ENCODE data around the gene FGFRL1.
"Not testable (repeated sequence)": the region's sequence is repeated elsewhere in the genome, so short reads cannot be mapped to it uniquely, and the experiment has no call there.

FGFRL1 gene

DNA sequence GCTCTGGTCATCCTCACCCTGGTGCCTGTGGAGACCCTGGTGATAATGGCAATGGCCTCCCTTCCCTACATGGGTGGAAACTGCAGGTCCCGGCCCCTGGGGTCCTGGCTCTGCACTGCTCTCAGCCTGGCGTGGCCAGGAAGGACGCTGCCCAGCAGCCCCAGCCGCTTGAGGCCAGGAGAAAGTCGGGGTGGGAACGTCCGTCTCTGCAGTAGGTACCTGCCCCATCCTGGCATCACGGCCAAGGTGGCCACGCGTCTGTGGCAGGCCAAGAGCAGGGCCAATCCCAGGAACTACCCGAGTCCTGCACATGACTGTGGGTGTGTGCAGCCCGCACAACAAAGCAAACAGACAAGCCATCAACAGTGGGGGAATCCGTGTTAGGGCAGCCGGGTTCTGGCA lies 33.8 kb downstream of the FGFRL1 start:
- TF ChIP-seq POLR2AphosphoS5 (IDR thresholded peaks at IDR 0.05; ENCODE audit: low read depth), result no peak
- TF ChIP-seq, protein P1, sequence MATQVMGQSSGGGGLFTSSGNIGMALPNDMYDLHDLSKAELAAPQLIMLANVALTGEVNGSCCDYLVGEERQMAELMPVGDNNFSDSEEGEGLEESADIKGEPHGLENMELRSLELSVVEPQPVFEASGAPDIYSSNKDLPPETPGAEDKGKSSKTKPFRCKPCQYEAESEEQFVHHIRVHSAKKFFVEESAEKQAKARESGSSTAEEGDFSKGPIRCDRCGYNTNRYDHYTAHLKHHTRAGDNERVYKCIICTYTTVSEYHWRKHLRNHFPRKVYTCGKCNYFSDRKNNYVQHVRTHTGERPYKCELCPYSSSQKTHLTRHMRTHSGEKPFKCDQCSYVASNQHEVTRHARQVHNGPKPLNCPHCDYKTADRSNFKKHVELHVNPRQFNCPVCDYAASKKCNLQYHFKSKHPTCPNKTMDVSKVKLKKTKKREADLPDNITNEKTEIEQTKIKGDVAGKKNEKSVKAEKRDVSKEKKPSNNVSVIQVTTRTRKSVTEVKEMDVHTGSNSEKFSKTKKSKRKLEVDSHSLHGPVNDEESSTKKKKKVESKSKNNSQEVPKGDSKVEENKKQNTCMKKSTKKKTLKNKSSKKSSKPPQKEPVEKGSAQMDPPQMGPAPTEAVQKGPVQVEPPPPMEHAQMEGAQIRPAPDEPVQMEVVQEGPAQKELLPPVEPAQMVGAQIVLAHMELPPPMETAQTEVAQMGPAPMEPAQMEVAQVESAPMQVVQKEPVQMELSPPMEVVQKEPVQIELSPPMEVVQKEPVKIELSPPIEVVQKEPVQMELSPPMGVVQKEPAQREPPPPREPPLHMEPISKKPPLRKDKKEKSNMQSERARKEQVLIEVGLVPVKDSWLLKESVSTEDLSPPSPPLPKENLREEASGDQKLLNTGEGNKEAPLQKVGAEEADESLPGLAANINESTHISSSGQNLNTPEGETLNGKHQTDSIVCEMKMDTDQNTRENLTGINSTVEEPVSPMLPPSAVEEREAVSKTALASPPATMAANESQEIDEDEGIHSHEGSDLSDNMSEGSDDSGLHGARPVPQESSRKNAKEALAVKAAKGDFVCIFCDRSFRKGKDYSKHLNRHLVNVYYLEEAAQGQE (IDR thresholded peaks at IDR 0.05; ENCODE audit: insufficient replicate concordance, low read depth), result no peak
- TF ChIP-seq, protein P2, sequence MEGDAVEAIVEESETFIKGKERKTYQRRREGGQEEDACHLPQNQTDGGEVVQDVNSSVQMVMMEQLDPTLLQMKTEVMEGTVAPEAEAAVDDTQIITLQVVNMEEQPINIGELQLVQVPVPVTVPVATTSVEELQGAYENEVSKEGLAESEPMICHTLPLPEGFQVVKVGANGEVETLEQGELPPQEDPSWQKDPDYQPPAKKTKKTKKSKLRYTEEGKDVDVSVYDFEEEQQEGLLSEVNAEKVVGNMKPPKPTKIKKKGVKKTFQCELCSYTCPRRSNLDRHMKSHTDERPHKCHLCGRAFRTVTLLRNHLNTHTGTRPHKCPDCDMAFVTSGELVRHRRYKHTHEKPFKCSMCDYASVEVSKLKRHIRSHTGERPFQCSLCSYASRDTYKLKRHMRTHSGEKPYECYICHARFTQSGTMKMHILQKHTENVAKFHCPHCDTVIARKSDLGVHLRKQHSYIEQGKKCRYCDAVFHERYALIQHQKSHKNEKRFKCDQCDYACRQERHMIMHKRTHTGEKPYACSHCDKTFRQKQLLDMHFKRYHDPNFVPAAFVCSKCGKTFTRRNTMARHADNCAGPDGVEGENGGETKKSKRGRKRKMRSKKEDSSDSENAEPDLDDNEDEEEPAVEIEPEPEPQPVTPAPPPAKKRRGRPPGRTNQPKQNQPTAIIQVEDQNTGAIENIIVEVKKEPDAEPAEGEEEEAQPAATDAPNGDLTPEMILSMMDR (IDR thresholded peaks at IDR 0.05; ENCODE audit: insufficient read depth, low read length), result no peak
- no peak for TF ChIP-seq SPI1 (IDR thresholded peaks at IDR 0.05; ENCODE audit: borderline replicate concordance, low read depth)
- TF ChIP-seq GABPA (IDR thresholded peaks at IDR 0.05; ENCODE audit: low read depth), result no peak
- peaks cover 12% of the 10 kb centered on the region for H3K27me3 ChIP-seq (ENCODE audit: insufficient read depth, poor library complexity, severe bottlenecking)
- no peak overlapping the region for H3K4me3 ChIP-seq (replicated peaks; ENCODE audit: insufficient read depth, low read length)
- H3K27ac ChIP-seq (replicated peaks), result no peak overlapping the region
- no peak for DNase-seq (ENCODE audit: low read depth in 1 of 2, low spot score in 1 of 2)

DNA sequence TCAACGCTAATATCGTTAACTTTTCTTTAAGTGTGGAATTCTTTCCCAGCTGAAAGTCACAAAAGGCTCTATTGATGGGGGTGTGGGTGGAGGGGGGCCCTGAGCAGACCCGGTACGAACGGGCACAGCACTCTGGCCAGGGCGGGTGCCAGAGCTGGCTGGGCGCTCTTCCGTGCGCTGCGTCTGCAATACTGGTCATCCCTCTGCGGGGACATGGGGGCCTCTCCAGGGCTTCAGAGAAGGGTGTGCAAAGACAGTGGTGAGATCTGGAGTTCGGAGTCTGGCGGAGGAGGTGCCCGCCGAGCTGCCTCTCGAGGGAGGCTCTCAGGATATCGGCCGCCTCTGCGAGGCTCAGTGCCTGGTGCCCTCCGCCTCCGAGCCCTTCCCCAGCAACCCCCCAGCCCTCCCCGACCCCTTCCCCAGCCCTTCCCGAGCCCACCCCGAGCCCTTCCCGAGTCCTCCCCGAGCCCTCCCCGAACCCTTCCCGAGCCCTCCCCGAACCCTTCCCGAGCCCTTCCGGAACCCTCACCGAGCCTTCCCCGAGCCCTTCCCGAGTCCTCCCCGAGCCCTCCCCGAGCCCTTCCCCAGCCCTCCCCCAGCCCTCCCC lies 34.3 kb downstream of the FGFRL1 start:
- no peak overlapping the region for H3K4me3 ChIP-seq (replicated peaks; ENCODE audit: insufficient read depth, low read length)
- DNase-seq (ENCODE audit: low read depth in 1 of 2, low spot score in 1 of 2), result no peak
- no peak overlapping the region for H3K27ac ChIP-seq (replicated peaks)
- peaks cover 12% of the 10 kb centered on the region for H3K27me3 ChIP-seq (ENCODE audit: insufficient read depth, poor library complexity, severe bottlenecking)
- TF ChIP-seq POLR2AphosphoS5 (IDR thresholded peaks at IDR 0.05; ENCODE audit: low read depth) (no peak), GABPA (IDR thresholded peaks at IDR 0.05; ENCODE audit: low read depth) (no peak), SPI1 (IDR thresholded peaks at IDR 0.05; ENCODE audit: borderline replicate concordance, low read depth) (no peak)
- TF ChIP-seq, protein P2 (IDR thresholded peaks at IDR 0.05; ENCODE audit: insufficient read depth, low read length), result no peak
- TF ChIP-seq, protein P1 (IDR thresholded peaks at IDR 0.05; ENCODE audit: insufficient replicate concordance, low read depth), result no peak

DNA sequence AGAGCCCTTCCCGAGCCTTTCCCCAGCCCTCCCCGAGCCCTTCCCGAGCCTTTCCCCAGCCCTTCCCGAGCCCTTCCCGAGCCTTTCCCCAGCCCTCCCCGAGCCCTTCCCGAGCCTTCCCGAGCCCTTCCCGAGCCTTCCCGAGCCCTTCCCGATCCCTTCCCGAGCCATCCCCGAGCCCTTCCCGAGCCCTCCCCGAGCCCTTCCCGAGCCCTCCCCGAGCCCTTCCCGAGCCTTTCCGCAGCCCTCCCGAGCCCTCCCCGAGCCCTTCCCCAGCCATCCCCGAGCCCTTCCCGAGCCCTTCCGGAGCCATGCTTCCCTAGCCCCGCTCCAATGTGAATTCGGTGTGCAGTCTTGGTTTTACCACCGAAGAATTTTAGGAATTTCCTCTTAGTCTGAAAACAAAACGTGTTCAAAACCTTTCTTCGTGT lies 35.2 kb downstream of the FGFRL1 start:
- DNase-seq (ENCODE audit: low read depth in 1 of 2, low spot score in 1 of 2); H3K4me3 ChIP-seq (replicated peaks; ENCODE audit: insufficient read depth, low read length); H3K27ac ChIP-seq (replicated peaks): not testable (repeated sequence)
- H3K27me3 ChIP-seq (ENCODE audit: insufficient read depth, poor library complexity, severe bottlenecking), result peaks cover 12% of the 10 kb centered on the region

DNA sequence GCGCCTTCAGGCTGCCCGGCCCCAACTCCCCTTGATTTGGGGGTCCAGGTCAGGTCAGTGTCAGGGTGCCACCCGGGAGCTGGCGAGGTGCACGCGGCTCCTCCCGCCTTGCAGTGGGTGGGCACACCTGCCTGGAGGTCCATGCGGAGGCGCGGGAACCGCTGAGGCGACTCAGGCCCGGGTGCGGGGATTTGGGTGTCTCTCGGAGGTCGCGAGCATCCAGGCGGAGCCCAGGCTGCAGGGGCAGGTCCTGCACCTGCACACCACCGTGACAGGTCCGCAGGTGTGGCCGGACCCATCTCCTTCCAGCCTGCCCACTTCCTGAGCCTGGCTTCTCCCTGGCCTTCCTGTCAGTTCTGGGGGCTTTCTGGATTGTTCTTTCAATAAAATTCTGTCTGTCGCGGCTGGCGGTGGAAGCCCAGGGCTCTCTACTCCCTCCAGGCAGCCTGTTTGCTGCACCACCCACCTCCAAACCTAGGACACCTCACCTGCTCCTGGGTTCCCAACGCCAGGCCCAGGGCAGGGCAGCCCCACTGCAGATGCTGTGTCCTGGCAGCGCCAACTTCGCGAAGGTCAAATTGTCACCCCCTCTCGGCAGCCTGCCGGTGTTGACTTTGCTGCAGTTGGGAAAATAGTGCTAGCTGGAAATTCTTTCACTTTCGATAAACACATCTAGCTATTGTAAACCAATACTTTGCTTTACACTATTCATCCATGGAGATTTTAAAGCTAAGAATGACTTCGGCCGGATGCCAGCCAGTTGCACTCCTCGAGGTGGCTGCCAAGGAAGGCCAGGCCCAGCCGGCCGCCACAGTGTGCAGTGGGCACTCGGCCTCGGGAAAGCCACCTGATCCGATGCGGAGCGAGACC lies 35.9 kb downstream of the FGFRL1 start:
- TF ChIP-seq SPI1 (IDR thresholded peaks at IDR 0.05; ENCODE audit: borderline replicate concordance, low read depth) (no peak), GABPA (IDR thresholded peaks at IDR 0.05; ENCODE audit: low read depth) (no peak), POLR2AphosphoS5 (IDR thresholded peaks at IDR 0.05; ENCODE audit: low read depth) (no peak)
- TF ChIP-seq, protein P1 (IDR thresholded peaks at IDR 0.05; ENCODE audit: insufficient replicate concordance, low read depth), result no peak
- TF ChIP-seq, protein P2 (IDR thresholded peaks at IDR 0.05; ENCODE audit: insufficient read depth, low read length), result no peak
- Histone ChIP-seq H3K27ac (replicated peaks) (no peak overlapping the region), H3K4me3 (replicated peaks; ENCODE audit: insufficient read depth, low read length) (no peak overlapping the region), H3K27me3 (ENCODE audit: insufficient read depth, poor library complexity, severe bottlenecking) (peaks cover 12% of the 10 kb centered on the region)
- DNase-seq (ENCODE audit: low read depth in 1 of 2, low spot score in 1 of 2), result no peak
